HL-60 (cell line): Measurements from ENCODE around the gene ROBO1.

Experiments
- DNase-seq, 2 experiments: peaks; one replicate each; pipeline ENCODE4 v3.0.0-alpha.2; 2010 to 2020; ENCODE audit warnings: low read depth in 1 of 2, low spot score in 1 of 2
- H3K27ac ChIP-seq: fragments of 250-450 bp; sonication (Bioruptor Pico); replicated peaks from 2 replicates; pipeline ENCODE4 v1.5.1; 2020; ENCODE audit warnings: mild to moderate bottlenecking, moderate library complexity
- H3K27me3 ChIP-seq: fragments of 250-450 bp; sonication (Bioruptor Pico); 2 replicates; pipeline ENCODE4 v1.5.1; 2021; ENCODE audit warnings: mild to moderate bottlenecking, moderate library complexity; ENCODE audit not compliant: insufficient read depth, poor library complexity, severe bottlenecking
- H3K4me3 ChIP-seq: replicated peaks from 2 replicates; pipeline ENCODE4 v1.5.1; 2011; ENCODE audit warnings: mild to moderate bottlenecking, control low read depth, low read length; ENCODE audit not compliant: insufficient read depth
- GABPA ChIP-seq: IDR thresholded peaks from 2 replicates; pipeline ENCODE4 v1.6.1; 2012; ENCODE audit warnings: low read depth
- POLR2AphosphoS5 ChIP-seq: IDR thresholded peaks from 2 replicates; pipeline ENCODE4 v1.6.1; 2012; ENCODE audit warnings: low read depth
- SPI1 ChIP-seq: IDR thresholded peaks from 2 replicates; pipeline ENCODE4 v1.6.1; 2012; ENCODE audit warnings: low read depth, mild to moderate bottlenecking, borderline replicate concordance
- TF ChIP-seq, protein P1 (sequence below): IDR thresholded peaks from one replicate; pipeline ENCODE4 v1.5.1; 2011; ENCODE audit warnings: low read length, control low read depth, inconsistent platforms; ENCODE audit not compliant: insufficient read depth
- TF ChIP-seq, protein P2 (sequence below): IDR thresholded peaks from 2 replicates; pipeline ENCODE4 v1.6.1; 2012; ENCODE audit warnings: low read depth; ENCODE audit not compliant: insufficient replicate concordance

The ROBO1 gene

GRCh38 chr3:79268422-79268821, 499.4 kb downstream of the ROBO1 start:
- Histone ChIP-seq H3K27ac (no peak overlapping the region), H3K4me3 (no peak overlapping the region), H3K27me3 (no peaks in the 10 kb centered on the region)
- no peak for DNase-seq
- TF ChIP-seq POLR2AphosphoS5 (no peak), SPI1 (no peak), GABPA (no peak)
- TF ChIP-seq, protein P1, sequence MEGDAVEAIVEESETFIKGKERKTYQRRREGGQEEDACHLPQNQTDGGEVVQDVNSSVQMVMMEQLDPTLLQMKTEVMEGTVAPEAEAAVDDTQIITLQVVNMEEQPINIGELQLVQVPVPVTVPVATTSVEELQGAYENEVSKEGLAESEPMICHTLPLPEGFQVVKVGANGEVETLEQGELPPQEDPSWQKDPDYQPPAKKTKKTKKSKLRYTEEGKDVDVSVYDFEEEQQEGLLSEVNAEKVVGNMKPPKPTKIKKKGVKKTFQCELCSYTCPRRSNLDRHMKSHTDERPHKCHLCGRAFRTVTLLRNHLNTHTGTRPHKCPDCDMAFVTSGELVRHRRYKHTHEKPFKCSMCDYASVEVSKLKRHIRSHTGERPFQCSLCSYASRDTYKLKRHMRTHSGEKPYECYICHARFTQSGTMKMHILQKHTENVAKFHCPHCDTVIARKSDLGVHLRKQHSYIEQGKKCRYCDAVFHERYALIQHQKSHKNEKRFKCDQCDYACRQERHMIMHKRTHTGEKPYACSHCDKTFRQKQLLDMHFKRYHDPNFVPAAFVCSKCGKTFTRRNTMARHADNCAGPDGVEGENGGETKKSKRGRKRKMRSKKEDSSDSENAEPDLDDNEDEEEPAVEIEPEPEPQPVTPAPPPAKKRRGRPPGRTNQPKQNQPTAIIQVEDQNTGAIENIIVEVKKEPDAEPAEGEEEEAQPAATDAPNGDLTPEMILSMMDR, result no peak
- TF ChIP-seq, protein P2, sequence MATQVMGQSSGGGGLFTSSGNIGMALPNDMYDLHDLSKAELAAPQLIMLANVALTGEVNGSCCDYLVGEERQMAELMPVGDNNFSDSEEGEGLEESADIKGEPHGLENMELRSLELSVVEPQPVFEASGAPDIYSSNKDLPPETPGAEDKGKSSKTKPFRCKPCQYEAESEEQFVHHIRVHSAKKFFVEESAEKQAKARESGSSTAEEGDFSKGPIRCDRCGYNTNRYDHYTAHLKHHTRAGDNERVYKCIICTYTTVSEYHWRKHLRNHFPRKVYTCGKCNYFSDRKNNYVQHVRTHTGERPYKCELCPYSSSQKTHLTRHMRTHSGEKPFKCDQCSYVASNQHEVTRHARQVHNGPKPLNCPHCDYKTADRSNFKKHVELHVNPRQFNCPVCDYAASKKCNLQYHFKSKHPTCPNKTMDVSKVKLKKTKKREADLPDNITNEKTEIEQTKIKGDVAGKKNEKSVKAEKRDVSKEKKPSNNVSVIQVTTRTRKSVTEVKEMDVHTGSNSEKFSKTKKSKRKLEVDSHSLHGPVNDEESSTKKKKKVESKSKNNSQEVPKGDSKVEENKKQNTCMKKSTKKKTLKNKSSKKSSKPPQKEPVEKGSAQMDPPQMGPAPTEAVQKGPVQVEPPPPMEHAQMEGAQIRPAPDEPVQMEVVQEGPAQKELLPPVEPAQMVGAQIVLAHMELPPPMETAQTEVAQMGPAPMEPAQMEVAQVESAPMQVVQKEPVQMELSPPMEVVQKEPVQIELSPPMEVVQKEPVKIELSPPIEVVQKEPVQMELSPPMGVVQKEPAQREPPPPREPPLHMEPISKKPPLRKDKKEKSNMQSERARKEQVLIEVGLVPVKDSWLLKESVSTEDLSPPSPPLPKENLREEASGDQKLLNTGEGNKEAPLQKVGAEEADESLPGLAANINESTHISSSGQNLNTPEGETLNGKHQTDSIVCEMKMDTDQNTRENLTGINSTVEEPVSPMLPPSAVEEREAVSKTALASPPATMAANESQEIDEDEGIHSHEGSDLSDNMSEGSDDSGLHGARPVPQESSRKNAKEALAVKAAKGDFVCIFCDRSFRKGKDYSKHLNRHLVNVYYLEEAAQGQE, result no peak

- no peak overlapping the region for H3K4me3 ChIP-seq
- no peak overlapping the region for H3K27ac ChIP-seq
- no peaks in the 10 kb centered on the region for H3K27me3 ChIP-seq
- no peak for DNase-seq
- TF ChIP-seq SPI1 (no peak), GABPA (no peak), POLR2AphosphoS5 (no peak)
- TF ChIP-seq, protein P2, result no peak
- TF ChIP-seq, protein P1, result no peak
Observed at GRCh38 chr3:79264892-79265291, 502.9 kb downstream of the ROBO1 start.

GRCh38 chr3:79263423-79263822, 504.4 kb downstream of the ROBO1 start:
- Histone ChIP-seq H3K4me3 (no peak overlapping the region), H3K27ac (no peak overlapping the region), H3K27me3 (no peaks in the 10 kb centered on the region)
- DNase-seq, result no peak
- TF ChIP-seq POLR2AphosphoS5, result no peak
- no peak for TF ChIP-seq SPI1
- no peak for TF ChIP-seq GABPA
- TF ChIP-seq, protein P1, result no peak
- TF ChIP-seq, protein P2, result no peak
